Activated naive CD4-positive, alpha-beta T cell treated with anti-CD3 and anti-CD28 coated beads, Interleukin-2, amount 10 ng/mL, durations not matched to agents 7 days and 5 days (primary cell): ENCODE measurements around the gene SLCO4A1.

Source experiments
- CTCF ChIA-PET: fragments of 350-600 bp; sonication (Branson Sonifier 250); formaldehyde crosslinking; loops from one replicate; lab custom pipeline; 2021; ENCODE audit warnings: antibody characterized with exemption; lab: Charles Lee
- DNase-seq: peaks from one replicate; pipeline ENCODE4 v3.0.0-alpha.2; 2020
- H3K27ac Mint-ChIP-seq: one replicate; pipeline ENCODE4 v1.8.0; 2021; ENCODE audit warnings: mild to moderate bottlenecking, moderate library complexity, mixed read lengths
- H3K27me3 Mint-ChIP-seq: one replicate; pipeline ENCODE4 v1.8.0; 2021; ENCODE audit warnings: mild to moderate bottlenecking, mixed read lengths
- H3K36me3 Mint-ChIP-seq: one replicate; pipeline ENCODE4 v1.8.0; 2021; ENCODE audit warnings: mixed read lengths
- H3K4me1 Mint-ChIP-seq: one replicate; pipeline ENCODE4 v1.8.0; 2021; ENCODE audit warnings: mixed read lengths
- H3K4me3 Mint-ChIP-seq: one replicate; pipeline ENCODE4 v1.8.0; 2021; ENCODE audit warnings: mild to moderate bottlenecking, moderate library complexity, mixed read lengths
- H3K9me3 Mint-ChIP-seq: one replicate; pipeline ENCODE4 v1.8.0; 2021; ENCODE audit warnings: mixed read lengths

Gene SLCO4A1

GRCh38 chr20:62652041-62652893 is 10.0 kb downstream of the SLCO4A1 start:
- Mint-ChIP-seq H3K4me1 (peaks cover 66% of the 10 kb centered on the region), H3K4me3 (peak overlapping the region; percentile 77), H3K27me3 (no peaks in the 10 kb centered on the region), H3K27ac (peak overlapping the region; percentile 99), H3K36me3 (peaks cover 38% of the 10 kb centered on the region), H3K9me3 (no peaks in the 10 kb centered on the region)
- CTCF ChIA-PET, result interaction anchor here (1.1 to 2.1 kb wide), 5 partner anchors 9 to 142 kb away, joined by 4 to 8 read pairs (median 6); partner anchors contain the start of gene SLCO4A1
- peak; percentile 84 for DNase-seq

GRCh38 chr20:62652894-62653305 is 10.6 kb downstream of the SLCO4A1 start:
- H3K9me3 Mint-ChIP-seq, result no peaks in the 10 kb centered on the region
- CTCF ChIA-PET, result no interaction called here

GRCh38 chr20:62653373-62653772 is 11.1 kb downstream of the SLCO4A1 start:
- Mint-ChIP-seq H3K4me1 (peaks cover 56% of the 10 kb centered on the region), H3K9me3 (no peaks in the 10 kb centered on the region), H3K4me3 (no peak overlapping the region), H3K27ac (peak overlapping the region; percentile 99), H3K27me3 (no peaks in the 10 kb centered on the region), H3K36me3 (peaks cover 37% of the 10 kb centered on the region)
- DNase-seq, result no peak
- CTCF ChIA-PET, result no interaction called here

More at GRCh38 chr20:62652894-62653305, 10.6 kb downstream of the SLCO4A1 start:
- Mint-ChIP-seq H3K27ac (peak overlapping the region; percentile 99), H3K27me3 (no peaks in the 10 kb centered on the region), H3K4me3 (peak overlapping the region; percentile 77), H3K36me3 (peaks cover 35% of the 10 kb centered on the region), H3K4me1 (peaks cover 60% of the 10 kb centered on the region)
- DNase-seq, result no peak

GRCh38 chr20:62653951-62654685 is 11.8 kb downstream of the SLCO4A1 start:
- Mint-ChIP-seq H3K27ac (peak overlapping the region; percentile 99), H3K9me3 (no peaks in the 10 kb centered on the region), H3K27me3 (no peaks in the 10 kb centered on the region), H3K36me3 (peaks cover 35% of the 10 kb centered on the region), H3K4me1 (peaks cover 48% of the 10 kb centered on the region), H3K4me3 (no peak overlapping the region)
- no peak for DNase-seq
- CTCF ChIA-PET, result no interaction called here

GRCh38 chr20:62655282-62656196 is 13.2 kb downstream of the SLCO4A1 start:
- peaks cover 30% of the 10 kb centered on the region for H3K36me3 Mint-ChIP-seq
- H3K4me3 Mint-ChIP-seq, result no peak overlapping the region
- peaks cover 34% of the 10 kb centered on the region for H3K4me1 Mint-ChIP-seq
- no peaks in the 10 kb centered on the region for H3K9me3 Mint-ChIP-seq
- H3K27me3 Mint-ChIP-seq, result no peaks in the 10 kb centered on the region
- peak overlapping the region; percentile 55 for H3K27ac Mint-ChIP-seq
- CTCF ChIA-PET, result no interaction called here
- DNase-seq, result no peak

- H3K27ac Mint-ChIP-seq, result no peak overlapping the region
- CTCF ChIA-PET, result no interaction called here
- no peak for DNase-seq
- no peak overlapping the region for H3K4me3 Mint-ChIP-seq
- peaks cover 22% of the 10 kb centered on the region for H3K36me3 Mint-ChIP-seq
- no peaks in the 10 kb centered on the region for H3K9me3 Mint-ChIP-seq
- no peaks in the 10 kb centered on the region for H3K27me3 Mint-ChIP-seq
- peaks cover 26% of the 10 kb centered on the region for H3K4me1 Mint-ChIP-seq
These were observed 14.1 kb downstream of the SLCO4A1 start for GRCh38 chr20:62656197-62656918.

- no peak for DNase-seq
- Mint-ChIP-seq H3K27ac (no peak overlapping the region), H3K36me3 (peaks cover 22% of the 10 kb centered on the region), H3K4me1 (peaks cover 20% of the 10 kb centered on the region), H3K9me3 (no peaks in the 10 kb centered on the region), H3K4me3 (no peak overlapping the region), H3K27me3 (no peaks in the 10 kb centered on the region)
- CTCF ChIA-PET, result no interaction called here
These were observed 14.8 kb downstream of the SLCO4A1 start for GRCh38 chr20:62656919-62657588.

GRCh38 chr20:62657589-62657942 is 15.3 kb downstream of the SLCO4A1 start:
- H3K27me3 Mint-ChIP-seq, result no peaks in the 10 kb centered on the region
- peaks cover 22% of the 10 kb centered on the region for H3K36me3 Mint-ChIP-seq
- no peaks in the 10 kb centered on the region for H3K9me3 Mint-ChIP-seq
- CTCF ChIA-PET, result no interaction called here
- no peak overlapping the region for H3K4me3 Mint-ChIP-seq
- DNase-seq, result no peak
- H3K27ac Mint-ChIP-seq, result no peak overlapping the region
- H3K4me1 Mint-ChIP-seq, result peaks cover 15% of the 10 kb centered on the region

- Mint-ChIP-seq H3K4me1 (peaks cover 11% of the 10 kb centered on the region), H3K4me3 (no peak overlapping the region), H3K27ac (no peak overlapping the region), H3K27me3 (no peaks in the 10 kb centered on the region), H3K9me3 (no peaks in the 10 kb centered on the region), H3K36me3 (peaks cover 22% of the 10 kb centered on the region)
- no peak for DNase-seq
- CTCF ChIA-PET, result no interaction called here
These were observed 15.7 kb downstream of the SLCO4A1 start for GRCh38 chr20:62657956-62658355.

GRCh38 chr20:62658593-62659178 is 16.4 kb downstream of the SLCO4A1 start:
- Mint-ChIP-seq H3K27ac (peak overlapping the region; percentile 11), H3K4me1 (peaks cover 4% of the 10 kb centered on the region), H3K4me3 (no peak overlapping the region), H3K36me3 (peaks cover 20% of the 10 kb centered on the region), H3K27me3 (no peaks in the 10 kb centered on the region), H3K9me3 (no peaks in the 10 kb centered on the region)
- DNase-seq, result no peak
- CTCF ChIA-PET, result no interaction called here

- Mint-ChIP-seq H3K27me3 (no peaks in the 10 kb centered on the region), H3K4me1 (no peaks in the 10 kb centered on the region), H3K9me3 (no peaks in the 10 kb centered on the region), H3K4me3 (no peak overlapping the region), H3K36me3 (peaks cover 19% of the 10 kb centered on the region), H3K27ac (no peak overlapping the region)
- CTCF ChIA-PET, result no interaction called here
- no peak for DNase-seq
These were observed 17.4 kb downstream of the SLCO4A1 start for GRCh38 chr20:62659488-62660239.

GRCh38 chr20:62660240-62660615 is 17.9 kb downstream of the SLCO4A1 start:
- CTCF ChIA-PET, result no interaction called here
- DNase-seq, result no peak
- H3K9me3 Mint-ChIP-seq, result no peaks in the 10 kb centered on the region
- peaks cover 16% of the 10 kb centered on the region for H3K36me3 Mint-ChIP-seq
- no peaks in the 10 kb centered on the region for H3K4me1 Mint-ChIP-seq
- no peak overlapping the region for H3K4me3 Mint-ChIP-seq
- H3K27ac Mint-ChIP-seq, result no peak overlapping the region
- no peaks in the 10 kb centered on the region for H3K27me3 Mint-ChIP-seq
